Measurements from ENCODE around the gene DDB1.

- TF ChIP-seq CTCF (IDR thresholded peaks at IDR 0.05): no peak
- TF ChIP-seq POLR2A (IDR thresholded peaks at IDR 0.05): no peak
Observed at GRCh38 chr11:61272731-61273130, 60.2 kb downstream of the DDB1 start.
